IPS-15b (cell line): Measurements from ENCODE around the gene KIF21B.
"Not testable (repeated sequence)": the region's sequence is repeated elsewhere in the genome, so short reads cannot be mapped to it uniquely, and the experiment has no call there.

Source experiments
- H3K27me3 ChIP-seq: one replicate; pipeline ENCODE4 v1.6.1; 2013; ENCODE audit warnings: low read length; ENCODE audit not compliant: control insufficient read depth, insufficient read depth
- H3K36me3 ChIP-seq: one replicate; pipeline ENCODE4 v1.6.1; 2013; ENCODE audit warnings: low read length; ENCODE audit not compliant: control insufficient read depth, insufficient read depth
- H3K4me1 ChIP-seq: one replicate; pipeline ENCODE4 v1.6.1; 2013; ENCODE audit warnings: mild to moderate bottlenecking, low read length; ENCODE audit not compliant: control insufficient read depth, insufficient read depth
- H3K4me3 ChIP-seq: one replicate; pipeline ENCODE4 v1.5.1; 2013; ENCODE audit warnings: low read depth, low read length
- H3K9ac ChIP-seq: one replicate; pipeline ENCODE4 v1.6.1; 2013; ENCODE audit warnings: low read depth, mild to moderate bottlenecking, low read length
- H3K9me3 ChIP-seq: one replicate; pipeline ENCODE4 v1.6.1; 2013; ENCODE audit warnings: mild to moderate bottlenecking, low read length; ENCODE audit not compliant: control insufficient read depth, insufficient read depth

KIF21B gene

GRCh38 chr1:200963076-200963475 lies 60.4 kb downstream of the KIF21B start:
- no peaks in the 10 kb centered on the region for H3K4me1 ChIP-seq

GRCh38 chr1:200962631-200963030 lies 60.9 kb downstream of the KIF21B start:
- H3K36me3 ChIP-seq: no peaks in the 10 kb centered on the region
- no peaks in the 10 kb centered on the region for H3K4me1 ChIP-seq
- H3K9me3 ChIP-seq: no peaks in the 10 kb centered on the region
- no peak overlapping the region for H3K4me3 ChIP-seq
- no peak overlapping the region for H3K9ac ChIP-seq
- H3K27me3 ChIP-seq: no peaks in the 10 kb centered on the region

More at GRCh38 chr1:200963076-200963475, 60.4 kb downstream of the KIF21B start:
- no peaks in the 10 kb centered on the region for H3K9me3 ChIP-seq
- H3K36me3 ChIP-seq: no peaks in the 10 kb centered on the region
- no peak overlapping the region for H3K4me3 ChIP-seq
- no peak overlapping the region for H3K9ac ChIP-seq
- H3K27me3 ChIP-seq: no peaks in the 10 kb centered on the region

GRCh38 chr1:200962151-200962550 lies 61.4 kb downstream of the KIF21B start:
- H3K4me1 ChIP-seq, H3K9me3 ChIP-seq, H3K36me3 ChIP-seq, H3K27me3 ChIP-seq, H3K4me3 ChIP-seq, H3K9ac ChIP-seq: not testable (repeated sequence)

GRCh38 chr1:200960948-200961340 lies 62.6 kb downstream of the KIF21B start:
- H3K9ac ChIP-seq: no peak overlapping the region
- no peaks in the 10 kb centered on the region for H3K27me3 ChIP-seq
- H3K4me3 ChIP-seq: no peak overlapping the region
- H3K9me3 ChIP-seq: no peaks in the 10 kb centered on the region
- no peaks in the 10 kb centered on the region for H3K36me3 ChIP-seq
- H3K4me1 ChIP-seq: no peaks in the 10 kb centered on the region

GRCh38 chr1:200960236-200960947 lies 63.1 kb downstream of the KIF21B start:
- no peak overlapping the region for H3K4me3 ChIP-seq
- H3K9ac ChIP-seq: no peak overlapping the region
- H3K36me3 ChIP-seq: no peaks in the 10 kb centered on the region
- no peaks in the 10 kb centered on the region for H3K9me3 ChIP-seq
- no peaks in the 10 kb centered on the region for H3K4me1 ChIP-seq
- no peaks in the 10 kb centered on the region for H3K27me3 ChIP-seq

- Histone ChIP-seq H3K9me3 (no peaks in the 10 kb centered on the region), H3K4me3 (no peak overlapping the region), H3K36me3 (no peaks in the 10 kb centered on the region), H3K27me3 (no peaks in the 10 kb centered on the region), H3K9ac (no peak overlapping the region), H3K4me1 (no peaks in the 10 kb centered on the region)
These were observed 64.0 kb downstream of the KIF21B start for GRCh38 chr1:200959411-200959921.

GRCh38 chr1:200958597-200958996 lies 64.9 kb downstream of the KIF21B start:
- Histone ChIP-seq H3K27me3 (no peaks in the 10 kb centered on the region), H3K4me3 (no peak overlapping the region), H3K9me3 (no peaks in the 10 kb centered on the region), H3K36me3 (no peaks in the 10 kb centered on the region), H3K4me1 (no peaks in the 10 kb centered on the region), H3K9ac (no peak overlapping the region)

- no peaks in the 10 kb centered on the region for H3K4me1 ChIP-seq
- no peaks in the 10 kb centered on the region for H3K27me3 ChIP-seq
- no peak overlapping the region for H3K9ac ChIP-seq
- H3K9me3 ChIP-seq: no peaks in the 10 kb centered on the region
- H3K36me3 ChIP-seq: no peaks in the 10 kb centered on the region
- H3K4me3 ChIP-seq: no peak overlapping the region
These were observed 69.1 kb downstream of the KIF21B start for GRCh38 chr1:200954434-200954833.

GRCh38 chr1:200951016-200951415 lies 72.5 kb downstream of the KIF21B start:
- Histone ChIP-seq H3K9ac (no peak overlapping the region), H3K4me1 (no peaks in the 10 kb centered on the region), H3K27me3 (no peaks in the 10 kb centered on the region), H3K4me3 (no peak overlapping the region), H3K9me3 (no peaks in the 10 kb centered on the region), H3K36me3 (no peaks in the 10 kb centered on the region)

- Histone ChIP-seq H3K9ac (no peak overlapping the region), H3K4me1 (no peaks in the 10 kb centered on the region), H3K36me3 (no peaks in the 10 kb centered on the region), H3K4me3 (no peak overlapping the region), H3K27me3 (no peaks in the 10 kb centered on the region), H3K9me3 (no peaks in the 10 kb centered on the region)
These were observed 73.9 kb downstream of the KIF21B start for GRCh38 chr1:200949626-200950025.

GRCh38 chr1:200947059-200947566 lies 76.4 kb downstream of the KIF21B start:
- H3K9me3 ChIP-seq: no peaks in the 10 kb centered on the region
- H3K4me1 ChIP-seq: no peaks in the 10 kb centered on the region
- no peaks in the 10 kb centered on the region for H3K27me3 ChIP-seq
- H3K4me3 ChIP-seq: no peak overlapping the region
- H3K36me3 ChIP-seq: no peaks in the 10 kb centered on the region
- no peak overlapping the region for H3K9ac ChIP-seq

GRCh38 chr1:200945111-200945510 lies 78.4 kb downstream of the KIF21B start:
- H3K27me3 ChIP-seq: no peaks in the 10 kb centered on the region

More at GRCh38 chr1:200945111-200945510, 78.4 kb downstream of the KIF21B start:
- no peaks in the 10 kb centered on the region for H3K4me1 ChIP-seq
- no peak overlapping the region for H3K4me3 ChIP-seq
- no peaks in the 10 kb centered on the region for H3K36me3 ChIP-seq
- no peaks in the 10 kb centered on the region for H3K9me3 ChIP-seq
- H3K9ac ChIP-seq: no peak overlapping the region
